Skeletal muscle tissue (tissue), 4 donors: ENCODE measurements around the gene SFMBT1. TPM values are rescaled to one million over a fixed set of nuclear protein-coding genes. Genes with fewer than 3 reads are reported as not detected.

Experiments used
- H3K27ac ChIP-seq: one replicate; pipeline ENCODE4 v1.7.0; 2013; ENCODE audit warnings: mild to moderate bottlenecking, low read depth, low read length, inconsistent platforms
- H3K27me3 ChIP-seq, 3 donors: one replicate each; pipeline ENCODE4 v1.7.0; 2013; ENCODE audit warnings: low read length in 3 of 3; ENCODE audit not compliant: control insufficient read depth in 3 of 3, insufficient read depth in 3 of 3
- H3K36me3 ChIP-seq, 3 donors: one replicate each; pipeline ENCODE4 v1.7.0; 2013; ENCODE audit warnings: low read length in 3 of 3; ENCODE audit not compliant: control insufficient read depth in 3 of 3, insufficient read depth in 3 of 3
- H3K4me1 ChIP-seq, 3 donors: one replicate each; pipeline ENCODE4 v1.7.0; 2013; ENCODE audit warnings: low read length in 3 of 3, mild to moderate bottlenecking in 3 of 3; ENCODE audit not compliant: control insufficient read depth in 3 of 3, insufficient read depth in 3 of 3
- H3K4me3 ChIP-seq, 3 donors: one replicate each; pipeline ENCODE4 v1.7.0; 2013; ENCODE audit warnings: low read length in 3 of 3
- H3K9ac ChIP-seq, 3 donors: one replicate each; pipeline ENCODE4 v1.7.0; 2013; ENCODE audit warnings: low read length in 3 of 3, mild to moderate bottlenecking in 3 of 3, moderate library complexity in 2 of 3, low read depth in 1 of 3
- H3K9me3 ChIP-seq, 3 donors: one replicate each; pipeline ENCODE4 v1.7.0; 2013; ENCODE audit warnings: low read length in 3 of 3; ENCODE audit not compliant: control insufficient read depth in 3 of 3
- total RNA-seq: library from RNA; depleted of rRNA; stranded (reverse); fragments of >200 nt; gene quantifications from one replicate; pipeline ENCODE4 v1.2.3, GENCODE V29; 2014
- donor health status: Osteomylitis.

The SFMBT1 gene
- total RNA-seq, 1 donor from 2014 or later: 11.0 TPM

- Histone ChIP-seq H3K4me1 (no peaks in the 10 kb centered on the region), H3K9ac (no peak overlapping the region), H3K27me3 (no peaks in the 10 kb centered on the region), H3K36me3 (peaks cover 6 to 18% (median 14%) of the 10 kb centered on the region in 3 donors), H3K27ac (no peak overlapping the region), H3K4me3 (no peak overlapping the region), H3K9me3 (no peaks in the 10 kb centered on the region)
These were observed 141.3 kb downstream of the SFMBT1 start for GRCh38 chr3:52904552-52904951.

GRCh38 chr3:52904000-52904399 is 141.9 kb downstream of the SFMBT1 start:
- no peaks in the 10 kb centered on the region for H3K4me1 ChIP-seq
- no peaks in the 10 kb centered on the region for H3K9me3 ChIP-seq
- H3K9ac ChIP-seq: no peak overlapping the region
- peaks cover 6 to 18% (median 14%) of the 10 kb centered on the region in 3 donors for H3K36me3 ChIP-seq
- H3K27ac ChIP-seq: no peak overlapping the region
- H3K4me3 ChIP-seq: no peak overlapping the region
- H3K27me3 ChIP-seq: no peaks in the 10 kb centered on the region

- Histone ChIP-seq H3K36me3 (peaks cover 0 to 2% (median 2%) of the 10 kb centered on the region in 3 donors), H3K9me3 (no peaks in the 10 kb centered on the region), H3K27me3 (no peaks in the 10 kb centered on the region), H3K4me1 (peaks cover 41 to 52% (median 41%) of the 10 kb centered on the region in 3 donors), H3K27ac (peak within 1 kb of the TSS; percentile 63), H3K9ac (peak within 1 kb of the TSS; percentile 83 to 88 (median 85)), H3K4me3 (peak within 1 kb of the TSS; percentile 85 to 88 (median 87))
These were observed 148.4 kb downstream of the SFMBT1 start, which contains the start of gene STIMATE for GRCh38 chr3:52897130-52898122. Gene STIMATE, minus strand, starts transcription at chr3:52897548. Its CDS starts 98 bp downstream, at chr3:52897450.

GRCh38 chr3:52896613-52897012 is 149.3 kb downstream of the SFMBT1 start:
- Histone ChIP-seq H3K9ac (peak overlapping the region; percentile 83 to 88 (median 85)), H3K36me3 (peaks cover 0 to 2% (median 2%) of the 10 kb centered on the region in 3 donors), H3K4me3 (peak overlapping the region; percentile 85 to 88 (median 87)), H3K9me3 (no peaks in the 10 kb centered on the region), H3K4me1 (peaks cover 48 to 60% (median 49%) of the 10 kb centered on the region in 3 donors), H3K27ac (peak overlapping the region; percentile 57), H3K27me3 (no peaks in the 10 kb centered on the region)

GRCh38 chr3:52896151-52896550 is 149.7 kb downstream of the SFMBT1 start:
- Histone ChIP-seq H3K27ac (peak overlapping the region; percentile 57), H3K9ac (peak overlapping the region; percentile 83 to 88 (median 85)), H3K27me3 (no peaks in the 10 kb centered on the region), H3K4me3 (peak overlapping the region; percentile 85 to 88 (median 87)), H3K9me3 (no peaks in the 10 kb centered on the region), H3K36me3 (peaks cover 0 to 2% (median 2%) of the 10 kb centered on the region in 3 donors), H3K4me1 (peaks cover 49 to 65% (median 53%) of the 10 kb centered on the region in 3 donors)

- Histone ChIP-seq H3K27me3 (no peaks in the 10 kb centered on the region), H3K9me3 (no peaks in the 10 kb centered on the region), H3K27ac (peak overlapping the region; percentile 42), H3K9ac (peak overlapping the region in 2 of 3 donors; percentile 29 to 88), H3K36me3 (peaks cover 0 to 2% (median 2%) of the 10 kb centered on the region in 3 donors), H3K4me1 (peaks cover 49 to 66% (median 55%) of the 10 kb centered on the region in 3 donors), H3K4me3 (no peak overlapping the region)
These were observed 150.5 kb downstream of the SFMBT1 start for GRCh38 chr3:52895418-52895817.

- no peaks in the 10 kb centered on the region for H3K27me3 ChIP-seq
- H3K4me1 ChIP-seq: peaks cover 49 to 66% (median 55%) of the 10 kb centered on the region in 3 donors
- no peak overlapping the region for H3K4me3 ChIP-seq
- H3K36me3 ChIP-seq: peaks cover 0 to 2% (median 2%) of the 10 kb centered on the region in 3 donors
- peak overlapping the region in 2 of 3 donors; percentile 30 to 61 for H3K9ac ChIP-seq
- no peaks in the 10 kb centered on the region for H3K9me3 ChIP-seq
- H3K27ac ChIP-seq: peak overlapping the region; percentile 42
These were observed 151.1 kb downstream of the SFMBT1 start for GRCh38 chr3:52894756-52895155.

- H3K36me3 ChIP-seq: peaks cover 0 to 7% (median 2%) of the 10 kb centered on the region in 3 donors
- peak overlapping the region; percentile 59 to 62 (median 61) for H3K9ac ChIP-seq
- no peaks in the 10 kb centered on the region for H3K27me3 ChIP-seq
- H3K4me1 ChIP-seq: peaks cover 49 to 66% (median 55%) of the 10 kb centered on the region in 3 donors
- H3K27ac ChIP-seq: peak overlapping the region; percentile 81
- H3K9me3 ChIP-seq: no peaks in the 10 kb centered on the region
- peak overlapping the region in 2 of 3 donors; percentile 5 to 19 for H3K4me3 ChIP-seq
These were observed 152.2 kb downstream of the SFMBT1 start for GRCh38 chr3:52893723-52894122.

GRCh38 chr3:52892625-52893311 is 153.1 kb downstream of the SFMBT1 start:
- Histone ChIP-seq H3K4me3 (peak overlapping the region; percentile 41 to 43 (median 42)), H3K27me3 (no peaks in the 10 kb centered on the region), H3K27ac (peak overlapping the region; percentile 81), H3K9ac (peak overlapping the region; percentile 47 to 62 (median 61)), H3K4me1 (peaks cover 49 to 62% (median 55%) of the 10 kb centered on the region in 3 donors), H3K36me3 (peaks cover 0 to 7% (median 2%) of the 10 kb centered on the region in 3 donors), H3K9me3 (no peaks in the 10 kb centered on the region)
